GM18517 (cell line): ENCODE measurements around the gene APH1B.
A peak's percentile ranks its signal among the peaks of the same experiment; 100 is the strongest.

Source experiments
- ATAC-seq: cut with Tn5 transposase; IDR thresholded peaks from one replicate; pipeline ENCODE4 v1.9.1; 2021; ENCODE audit warnings: mild to moderate bottlenecking, moderate library complexity; ENCODE audit not compliant: unreplicated experiment

APH1B gene

DNA sequence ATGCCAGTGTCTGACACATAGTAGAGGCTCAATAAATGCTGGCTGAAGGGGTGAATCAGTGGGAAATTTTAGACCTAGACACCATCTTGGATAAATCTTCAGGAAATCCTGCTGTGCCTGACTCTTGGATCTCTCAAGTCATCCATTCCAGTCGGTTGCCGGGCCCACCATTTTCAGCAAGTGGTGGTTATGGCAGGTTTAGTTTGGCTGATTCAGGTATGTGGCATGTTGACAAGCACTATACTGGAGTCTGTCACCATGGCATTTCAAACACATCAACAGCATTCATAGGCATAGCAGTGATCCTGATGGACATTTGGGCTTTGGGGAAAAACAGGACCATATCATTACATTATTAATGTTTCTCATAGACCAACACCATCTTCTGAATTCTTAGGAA lies 25.7 kb upstream of the APH1B start:
- ATAC-seq: no peak

DNA sequence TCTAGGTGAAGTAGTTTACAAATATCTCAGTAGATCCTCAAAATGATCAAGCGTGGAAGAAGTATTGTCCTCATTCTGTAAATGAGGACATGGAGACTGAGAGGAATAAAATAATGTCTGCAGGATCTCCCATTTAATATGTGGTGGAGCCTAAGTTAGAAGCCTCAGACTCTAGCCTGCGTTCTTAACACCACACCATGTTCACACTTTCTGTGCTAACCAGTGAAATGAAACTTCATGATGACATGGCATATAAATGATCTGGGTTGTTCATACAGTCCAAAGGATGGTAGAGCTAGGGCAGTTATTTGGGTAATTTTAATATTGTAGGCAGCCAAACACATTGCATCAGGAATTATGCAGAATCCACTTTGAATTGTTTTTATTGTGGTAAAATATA lies 25.1 kb upstream of the APH1B start:
- ATAC-seq: no peak

- no peak for ATAC-seq
Measured at GRCh38 chr15:63254991-63255390, 22.4 kb upstream of the APH1B start.

GRCh38 chr15:63255489-63255990 lies 21.9 kb upstream of the APH1B start:
- no peak for ATAC-seq

DNA sequence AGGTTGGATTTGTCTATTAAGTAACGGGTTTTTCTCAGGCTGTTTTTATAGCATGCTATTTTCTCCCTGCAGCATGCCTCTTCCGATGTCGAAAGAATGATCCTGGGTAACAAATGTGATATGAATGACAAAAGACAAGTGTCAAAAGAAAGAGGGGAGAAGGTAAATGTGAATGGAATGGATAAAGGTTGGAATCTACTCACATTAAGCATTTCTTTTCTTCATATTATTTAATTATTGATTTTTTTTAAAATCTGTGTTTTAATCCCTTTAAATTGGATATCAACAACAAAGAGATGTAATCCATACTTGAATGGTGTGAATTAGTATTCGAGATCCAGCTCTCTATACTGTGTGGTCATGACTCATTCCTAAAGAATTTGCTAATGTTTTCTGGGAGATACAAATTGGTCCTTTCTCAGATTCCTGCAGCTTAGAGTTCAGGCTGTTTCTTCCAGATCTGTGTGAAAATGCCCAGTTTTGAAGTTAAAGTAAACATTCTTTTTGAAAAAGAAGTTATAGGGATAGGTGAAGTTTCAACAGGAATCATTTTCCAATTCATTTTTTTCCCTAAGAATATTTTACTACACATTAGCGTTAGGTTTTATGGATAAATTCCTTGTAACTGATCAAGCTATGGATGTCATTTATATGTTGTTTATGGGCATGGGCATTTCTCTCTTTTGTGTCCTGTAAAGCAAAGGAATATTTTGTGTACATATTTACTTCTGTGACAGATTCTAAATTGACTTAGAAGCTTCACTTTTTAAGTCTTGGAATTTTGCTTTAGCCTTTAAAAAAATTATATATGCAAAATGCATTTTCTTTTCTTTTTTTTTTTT lies 20.8 kb upstream of the APH1B start:
- ATAC-seq: no peak

- ATAC-seq: no peak
Measured at GRCh38 chr15:63258658-63259057, 18.7 kb upstream of the APH1B start.

DNA sequence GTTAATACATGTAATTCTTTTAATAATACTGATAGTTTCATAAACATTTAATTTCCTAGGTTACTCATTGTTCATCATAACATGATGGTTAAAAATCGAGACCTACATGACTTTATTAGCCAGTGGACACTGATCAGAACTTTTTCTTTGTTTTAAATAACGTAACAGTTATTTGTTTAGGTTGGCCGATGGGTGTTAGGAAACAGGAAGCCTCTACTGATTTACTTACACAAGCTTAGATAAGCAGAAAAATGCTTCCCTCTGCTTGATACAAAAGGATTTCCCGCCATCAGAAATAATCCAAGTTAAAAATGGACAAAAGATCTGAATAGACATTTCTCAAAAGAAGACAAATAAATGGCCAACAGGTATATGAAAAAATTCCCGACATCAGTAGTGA lies 16.6 kb upstream of the APH1B start:
- ATAC-seq: no peak

DNA sequence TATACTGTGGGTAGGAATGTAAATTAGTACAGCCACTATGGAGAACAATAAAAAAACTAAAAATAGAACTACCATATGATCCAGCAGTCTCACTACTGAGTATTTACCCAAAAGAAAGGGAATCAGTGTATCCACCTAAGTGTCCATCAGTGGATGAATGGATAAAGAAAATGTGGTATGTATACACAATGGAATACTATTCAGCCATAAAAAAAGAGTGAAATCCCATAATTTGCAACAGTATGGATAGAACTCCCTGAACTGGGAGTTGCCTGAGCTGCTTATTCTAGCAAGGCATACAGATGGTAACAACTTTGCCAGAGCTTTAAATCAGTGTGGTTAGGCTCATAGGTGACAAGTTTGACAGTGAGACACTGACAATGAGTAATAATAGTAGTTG lies 16.1 kb upstream of the APH1B start:
- ATAC-seq: no peak

GRCh38 chr15:63263519-63263918 lies 13.9 kb upstream of the APH1B start:
- no peak for ATAC-seq

GRCh38 chr15:63264688-63265293 lies 12.6 kb upstream of the APH1B start:
- no peak for ATAC-seq

DNA sequence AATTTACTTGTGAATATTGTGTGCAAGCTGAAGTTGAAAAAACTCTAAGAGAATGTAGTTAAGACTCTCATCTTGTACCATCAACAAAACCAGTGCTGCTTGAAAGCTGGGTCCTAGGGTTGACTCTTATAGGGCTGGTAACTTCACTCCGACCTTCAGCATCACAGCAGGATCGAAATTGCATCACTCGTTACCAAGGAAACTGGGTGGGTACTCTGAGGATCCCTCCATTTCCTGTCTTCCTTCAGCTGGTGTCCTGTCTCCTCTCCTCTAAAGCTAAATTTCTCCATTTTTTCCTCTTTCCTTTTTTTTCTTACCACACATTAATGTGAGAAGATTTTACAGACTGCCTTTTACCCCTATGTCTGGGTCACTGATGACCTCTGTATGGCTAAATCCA lies 3.0 kb upstream of the APH1B start:
- no peak for ATAC-seq

- ATAC-seq: peak; percentile 29
Measured at GRCh38 chr15:63276342-63277037, 915 bp upstream of the APH1B start.

DNA sequence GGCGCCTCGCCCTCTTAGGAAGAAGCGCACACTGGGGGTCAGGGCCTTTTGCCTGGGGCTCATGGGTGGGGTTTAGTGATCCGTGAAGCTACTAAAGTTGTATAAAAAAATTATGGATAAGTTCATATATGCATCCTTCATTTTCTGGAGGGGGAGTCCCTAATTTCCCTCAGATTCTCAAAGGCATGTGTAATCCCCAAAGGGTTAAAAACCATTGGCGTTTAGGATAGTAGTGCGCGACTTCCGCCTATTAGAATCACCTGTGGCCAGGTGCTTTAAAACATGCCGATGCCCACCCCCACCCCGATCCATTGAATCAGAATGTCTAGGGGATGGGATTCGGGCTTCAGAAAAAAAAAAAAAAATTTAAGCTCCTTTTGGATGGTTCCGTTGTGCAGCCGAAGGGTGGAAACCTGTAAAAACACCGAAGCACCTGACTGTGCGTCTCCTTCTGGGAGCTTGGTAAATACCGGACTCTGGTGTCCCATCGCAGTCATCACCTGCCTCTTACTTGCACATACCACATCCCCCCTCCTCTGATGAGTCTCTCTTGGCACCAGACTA lies 570 bp downstream of the APH1B start:
- ATAC-seq: no peak

- ATAC-seq: no peak
Measured at GRCh38 chr15:63283126-63283525, 5.7 kb downstream of the APH1B start.

DNA sequence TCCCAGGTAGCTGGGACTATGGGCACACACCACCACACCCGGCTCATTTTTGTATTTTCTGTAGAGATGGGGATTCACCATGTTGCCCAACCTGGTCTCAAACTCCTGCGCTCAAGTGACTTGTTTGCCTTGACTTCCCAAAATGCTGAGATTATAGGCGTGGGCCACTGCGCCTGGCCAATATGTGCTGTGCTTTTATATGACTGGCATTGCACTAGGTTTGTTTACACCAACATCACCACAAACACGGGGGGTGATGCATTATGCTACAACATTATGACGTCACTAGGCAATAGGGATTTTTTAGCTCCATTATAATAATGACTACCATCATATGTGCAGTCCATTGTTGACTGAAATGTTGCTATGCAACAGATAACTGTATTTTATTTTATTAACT lies 6.9 kb downstream of the APH1B start:
- ATAC-seq: no peak

DNA sequence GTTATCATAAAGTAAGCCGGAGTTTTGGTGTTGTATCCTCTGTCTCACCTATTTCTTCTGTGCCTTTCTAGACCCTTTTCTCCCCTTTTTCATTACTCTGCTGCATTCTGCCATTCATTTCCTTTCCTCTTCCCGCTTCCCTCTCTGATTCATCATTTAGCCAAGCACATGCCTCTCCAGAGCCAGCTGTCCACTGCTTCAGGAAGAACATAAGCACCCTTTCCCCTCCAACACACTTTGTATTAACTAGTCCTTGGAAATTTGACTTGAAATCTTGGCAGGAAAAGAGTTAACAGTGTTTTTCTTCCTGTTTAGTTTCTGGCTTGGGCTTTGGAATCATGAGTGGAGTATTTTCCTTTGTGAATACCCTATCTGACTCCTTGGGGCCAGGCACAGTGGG lies 9.7 kb downstream of the APH1B start:
- ATAC-seq: no peak

GRCh38 chr15:63288342-63288741 lies 10.9 kb downstream of the APH1B start:
- no peak for ATAC-seq

- ATAC-seq: no peak
Measured at GRCh38 chr15:63288778-63289378, 11.5 kb downstream of the APH1B start.

- ATAC-seq: no peak
Measured at GRCh38 chr15:63291507-63291906, 14.1 kb downstream of the APH1B start.

DNA sequence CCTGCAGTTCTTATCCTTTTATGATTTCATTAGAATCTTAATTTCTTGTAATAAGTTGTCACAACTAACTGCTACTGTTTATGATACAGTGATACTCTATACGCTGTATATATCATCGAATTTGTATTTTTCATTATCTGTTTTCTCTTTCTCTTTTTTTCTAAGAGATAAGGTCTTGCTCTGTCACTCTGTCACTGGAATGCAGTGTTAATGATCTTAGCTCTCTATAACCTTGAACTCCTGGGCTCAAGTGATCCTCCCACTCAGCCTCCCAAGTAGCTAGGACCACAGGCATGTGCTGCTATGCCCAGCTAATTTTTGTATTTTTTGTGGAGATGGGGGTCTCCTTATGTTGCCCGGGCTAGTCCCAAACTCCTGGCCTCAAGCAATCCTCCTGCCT lies 14.8 kb downstream of the APH1B start:
- ATAC-seq: no peak

- no peak for ATAC-seq
Measured at GRCh38 chr15:63292771-63293170, 15.4 kb downstream of the APH1B start.
